Parathyroid adenoma (tissue), 2 donors: ENCODE measurements around the gene PARP4.
"Not testable (repeated sequence)": the region's sequence is repeated elsewhere in the genome, so short reads cannot be mapped to it uniquely, and the experiment has no call there.

Experiments
- H2AFZ ChIP-seq: fragments of 300-600 bp; sonication (generic); one replicate; pipeline ENCODE4 v1.7.0; 2017; ENCODE audit warnings: antibody characterized with exemption, mild to moderate bottlenecking
- H3K27ac ChIP-seq: fragments of 300-600 bp; sonication (generic); one replicate; pipeline ENCODE4 v1.7.0; 2017
- H3K27me3 ChIP-seq: fragments of 300-600 bp; sonication (generic); one replicate; pipeline ENCODE4 v1.7.0; 2017; ENCODE audit warnings: low read length; ENCODE audit not compliant: control insufficient read depth, insufficient read depth
- H3K36me3 ChIP-seq: fragments of 300-600 bp; sonication (generic); one replicate; pipeline ENCODE4 v1.7.0; 2017; ENCODE audit warnings: low read length; ENCODE audit not compliant: control insufficient read depth, insufficient read depth
- H3K4me1 ChIP-seq: fragments of 300-600 bp; sonication (generic); one replicate; pipeline ENCODE4 v1.7.0; 2017; ENCODE audit warnings: control low read depth
- H3K4me2 ChIP-seq: fragments of 300-600 bp; sonication (generic); one replicate; pipeline ENCODE4 v1.7.0; 2017; ENCODE audit warnings: low read length
- H3K4me3 ChIP-seq: fragments of 300-600 bp; sonication (generic); one replicate; pipeline ENCODE4 v1.7.0; 2017; ENCODE audit warnings: low read depth, low read length
- H3K79me2 ChIP-seq: fragments of 300-600 bp; sonication (generic); one replicate; pipeline ENCODE4 v1.7.0; 2017; ENCODE audit warnings: control low read depth
- H3K9ac ChIP-seq: fragments of 300-600 bp; sonication (generic); one replicate; pipeline ENCODE4 v1.7.0; 2017; ENCODE audit warnings: mild to moderate bottlenecking
- H3K9me3 ChIP-seq: fragments of 300-600 bp; sonication (generic); one replicate; pipeline ENCODE4 v1.7.0; 2017; ENCODE audit warnings: low read length; ENCODE audit not compliant: control insufficient read depth
- TF ChIP-seq, protein P1 (sequence below): fragments of 300-600 bp; sonication (generic); IDR thresholded peaks from one replicate; pipeline ENCODE4 v1.7.0; 2017; ENCODE audit warnings: antibody characterized with exemption, mild to moderate bottlenecking
- donor health status: primary hyperparathyroidism.

Gene PARP4

DNA sequence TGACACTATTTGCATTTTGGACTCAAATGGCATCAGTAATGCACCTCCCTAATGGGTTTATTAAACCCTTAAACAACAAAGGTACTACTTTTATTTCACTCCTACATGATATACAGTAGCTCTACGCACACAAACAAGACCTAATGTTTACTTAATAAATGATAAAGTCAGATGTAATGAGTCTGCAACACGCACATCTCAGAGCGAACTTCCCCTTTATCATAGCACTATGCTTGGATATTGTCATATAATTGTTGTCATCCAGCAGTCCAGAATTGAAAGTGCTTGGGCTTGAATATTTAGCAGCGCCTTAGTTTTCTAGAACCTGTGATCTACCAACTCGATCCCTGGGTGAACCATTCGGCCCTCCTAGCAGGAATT lies 772 bp downstream of the PARP4 start:
- Histone ChIP-seq H3K27ac (peak overlapping the region; percentile 71), H3K9ac (no peak overlapping the region), H3K4me2 (peak overlapping the region; percentile 69), H3K4me3 (peak overlapping the region; percentile 80), H3K79me2 (peaks cover 3% of the 10 kb centered on the region), H2AFZ (peak overlapping the region; percentile 94), H3K36me3 (no peaks in the 10 kb centered on the region), H3K9me3 (no peaks in the 10 kb centered on the region), H3K27me3 (no peaks in the 10 kb centered on the region), H3K4me1 (peaks cover 6% of the 10 kb centered on the region)
- TF ChIP-seq, protein P1, sequence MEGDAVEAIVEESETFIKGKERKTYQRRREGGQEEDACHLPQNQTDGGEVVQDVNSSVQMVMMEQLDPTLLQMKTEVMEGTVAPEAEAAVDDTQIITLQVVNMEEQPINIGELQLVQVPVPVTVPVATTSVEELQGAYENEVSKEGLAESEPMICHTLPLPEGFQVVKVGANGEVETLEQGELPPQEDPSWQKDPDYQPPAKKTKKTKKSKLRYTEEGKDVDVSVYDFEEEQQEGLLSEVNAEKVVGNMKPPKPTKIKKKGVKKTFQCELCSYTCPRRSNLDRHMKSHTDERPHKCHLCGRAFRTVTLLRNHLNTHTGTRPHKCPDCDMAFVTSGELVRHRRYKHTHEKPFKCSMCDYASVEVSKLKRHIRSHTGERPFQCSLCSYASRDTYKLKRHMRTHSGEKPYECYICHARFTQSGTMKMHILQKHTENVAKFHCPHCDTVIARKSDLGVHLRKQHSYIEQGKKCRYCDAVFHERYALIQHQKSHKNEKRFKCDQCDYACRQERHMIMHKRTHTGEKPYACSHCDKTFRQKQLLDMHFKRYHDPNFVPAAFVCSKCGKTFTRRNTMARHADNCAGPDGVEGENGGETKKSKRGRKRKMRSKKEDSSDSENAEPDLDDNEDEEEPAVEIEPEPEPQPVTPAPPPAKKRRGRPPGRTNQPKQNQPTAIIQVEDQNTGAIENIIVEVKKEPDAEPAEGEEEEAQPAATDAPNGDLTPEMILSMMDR, result no peak

DNA sequence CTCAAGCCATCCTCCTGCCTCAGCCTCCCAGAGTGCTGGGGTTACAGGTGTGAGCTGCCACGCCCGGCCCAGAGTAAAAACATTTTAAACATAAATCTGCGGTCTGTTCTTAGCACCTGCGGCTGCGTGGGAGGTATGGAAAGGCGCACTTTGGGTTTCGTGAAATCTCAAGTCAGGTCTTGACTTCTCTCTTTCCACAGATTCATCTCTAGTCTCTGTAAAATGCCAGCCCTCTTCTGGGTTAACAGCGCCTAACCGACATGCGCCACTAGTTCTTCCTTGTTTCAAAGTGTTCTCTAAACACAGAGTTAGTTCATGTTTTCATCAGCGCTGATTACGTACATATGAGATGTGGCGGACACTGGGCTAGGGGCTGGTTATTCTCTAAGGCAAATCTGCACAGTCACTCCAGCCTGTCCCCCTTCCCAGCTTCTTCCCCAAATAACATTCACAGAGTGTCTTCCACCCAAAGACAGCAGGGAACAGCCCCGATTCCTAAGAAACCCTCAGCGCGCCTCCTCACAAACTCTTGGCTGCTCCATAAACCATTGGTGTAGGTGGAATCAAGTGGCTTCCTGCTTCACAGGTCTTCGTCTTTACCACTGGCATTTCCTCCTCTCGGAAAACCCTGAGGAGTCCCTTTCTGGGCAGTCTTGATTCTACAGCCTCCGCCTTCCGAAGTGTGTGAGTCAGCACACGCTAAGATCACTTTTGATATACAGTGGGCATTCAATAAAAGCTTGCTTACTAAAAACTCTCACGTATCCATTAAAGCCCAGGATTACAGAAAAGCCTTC lies 1.4 kb downstream of the PARP4 start:
- no peaks in the 10 kb centered on the region for H3K9me3 ChIP-seq

DNA sequence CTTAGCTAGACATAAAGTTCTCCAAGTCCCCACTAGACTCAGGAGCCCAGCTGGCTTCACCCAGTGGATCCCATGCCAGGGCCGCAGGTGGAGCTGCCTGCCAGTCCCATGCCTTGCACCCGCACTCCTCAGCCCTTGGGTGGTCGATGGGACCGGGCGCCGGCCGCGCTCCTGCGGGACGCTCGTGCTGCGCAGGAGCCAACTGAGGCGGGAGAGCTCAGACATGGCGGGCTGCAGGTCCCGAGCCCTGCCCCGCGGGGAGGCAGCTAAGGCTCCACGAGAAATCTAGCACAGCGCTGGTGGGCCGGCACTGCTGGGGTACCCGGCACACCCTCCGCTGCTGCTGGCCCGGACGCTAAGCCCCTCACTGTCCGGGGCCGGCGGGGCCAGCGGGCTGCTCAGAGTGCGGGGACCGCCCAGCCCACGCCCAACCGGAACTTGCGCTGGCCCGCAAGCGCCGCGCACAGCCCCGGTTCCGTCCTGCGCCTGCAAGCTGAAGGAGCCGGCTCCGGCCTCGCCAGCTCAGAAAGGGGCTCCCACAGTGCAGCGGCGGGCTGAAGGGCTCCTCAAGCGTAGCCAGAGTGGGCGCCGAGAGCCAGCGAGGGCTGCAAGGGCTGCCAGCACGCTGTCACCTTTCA lies 5.8 kb downstream of the PARP4 start:
- no peak overlapping the region for H2AFZ ChIP-seq
- no peak overlapping the region for H3K9ac ChIP-seq
- TF ChIP-seq, protein P1, result no peak

More for the DNA sequence above, 1.4 kb downstream of the PARP4 start:
- H2AFZ ChIP-seq, result no peak overlapping the region
- H3K27me3 ChIP-seq, result no peaks in the 10 kb centered on the region
- H3K27ac ChIP-seq, result no peak overlapping the region
- peaks cover 6% of the 10 kb centered on the region for H3K4me1 ChIP-seq
- TF ChIP-seq, protein P1, result no peak
- H3K4me3 ChIP-seq, result peak overlapping the region; percentile 80
- no peaks in the 10 kb centered on the region for H3K36me3 ChIP-seq
- H3K79me2 ChIP-seq, result peaks cover 3% of the 10 kb centered on the region
- no peak overlapping the region for H3K9ac ChIP-seq
- H3K4me2 ChIP-seq, result peak overlapping the region; percentile 69

DNA sequence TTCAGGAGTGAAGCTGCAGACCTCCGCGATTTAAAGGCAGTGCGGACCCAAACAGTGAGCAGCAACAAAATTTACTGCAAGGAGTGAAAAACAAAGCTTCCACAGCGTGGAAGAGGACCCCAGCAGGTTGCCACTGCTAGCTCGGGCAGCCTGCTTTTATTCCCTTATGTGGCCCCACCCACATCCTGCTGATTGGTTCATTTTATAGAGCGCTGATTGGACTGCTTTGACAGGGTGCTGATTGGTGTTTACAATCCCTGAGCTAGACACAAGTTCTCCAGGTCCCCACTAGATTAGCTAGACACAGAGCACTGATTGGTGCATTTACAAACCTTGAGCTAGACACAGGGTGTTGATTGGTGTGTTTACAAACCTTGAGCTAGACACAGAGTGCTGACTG lies 6.3 kb downstream of the PARP4 start:
- not testable (repeated sequence) for H3K9ac ChIP-seq, H3K9me3 ChIP-seq, H3K4me1 ChIP-seq, H3K27me3 ChIP-seq, H2AFZ ChIP-seq, H3K27ac ChIP-seq, H3K4me2 ChIP-seq, H3K79me2 ChIP-seq, H3K36me3 ChIP-seq, H3K4me3 ChIP-seq

More for the DNA sequence above, 5.8 kb downstream of the PARP4 start:
- Histone ChIP-seq H3K4me1 (peaks cover 2% of the 10 kb centered on the region), H3K9me3 (no peaks in the 10 kb centered on the region), H3K4me3 (no peak overlapping the region), H3K36me3 (no peaks in the 10 kb centered on the region), H3K79me2 (peaks cover 3% of the 10 kb centered on the region), H3K4me2 (no peak overlapping the region), H3K27ac (no peak overlapping the region), H3K27me3 (no peaks in the 10 kb centered on the region)

DNA sequence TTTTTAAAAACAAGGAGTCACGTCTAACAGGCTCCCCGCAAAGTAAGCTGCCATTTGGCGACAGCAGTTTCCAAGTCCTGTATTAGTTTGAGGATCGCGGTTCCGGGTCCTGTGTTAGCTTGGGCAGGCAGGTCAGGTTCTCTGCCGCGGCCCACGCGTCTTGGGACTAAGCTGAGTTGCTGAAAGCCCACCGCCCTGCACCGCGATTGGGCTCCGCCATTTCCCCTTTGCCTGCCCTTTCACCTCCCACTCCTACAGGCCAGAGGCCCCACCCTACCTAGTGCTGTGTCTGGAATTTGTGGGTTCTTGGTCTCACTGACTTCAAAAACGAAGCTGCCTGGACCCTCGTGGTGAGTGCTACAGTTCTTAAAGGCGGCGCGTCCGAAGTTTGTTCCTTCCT lies 6.8 kb downstream of the PARP4 start:
- Histone ChIP-seq H2AFZ (no peak overlapping the region), H3K9me3 (no peaks in the 10 kb centered on the region), H3K27ac (no peak overlapping the region), H3K9ac (no peak overlapping the region), H3K4me2 (no peak overlapping the region), H3K4me1 (no peaks in the 10 kb centered on the region), H3K4me3 (no peak overlapping the region), H3K36me3 (no peaks in the 10 kb centered on the region), H3K27me3 (no peaks in the 10 kb centered on the region), H3K79me2 (peaks cover 3% of the 10 kb centered on the region)
- TF ChIP-seq, protein P1, result no peak
